Stimulated activated CD4-positive, alpha-beta T cell treated with anti-CD3 and anti-CD28 coated beads, Interleukin-12 subunit alpha, Interleukin-12 subunit beta, amount 100 ng/mL, for 4 hours (primary cell): Measurements from ENCODE around the gene LRIG1.

ENCODE experiments used
- DNase-seq: peaks from one replicate; pipeline ENCODE4 v3.0.0-alpha.2; 2020

LRIG1 gene

GRCh38 chr3:66415867-66416428 is 84.9 kb downstream of the LRIG1 start:
- no peak for DNase-seq

- DNase-seq, result no peak
These were observed 86.0 kb downstream of the LRIG1 start for GRCh38 chr3:66414846-66415245.

GRCh38 chr3:66413151-66413751 is 87.6 kb downstream of the LRIG1 start:
- no peak for DNase-seq

- DNase-seq, result no peak
These were observed 88.6 kb downstream of the LRIG1 start for GRCh38 chr3:66411961-66412887.

- no peak for DNase-seq
These were observed 89.3 kb downstream of the LRIG1 start for GRCh38 chr3:66411474-66411873.

DNA sequence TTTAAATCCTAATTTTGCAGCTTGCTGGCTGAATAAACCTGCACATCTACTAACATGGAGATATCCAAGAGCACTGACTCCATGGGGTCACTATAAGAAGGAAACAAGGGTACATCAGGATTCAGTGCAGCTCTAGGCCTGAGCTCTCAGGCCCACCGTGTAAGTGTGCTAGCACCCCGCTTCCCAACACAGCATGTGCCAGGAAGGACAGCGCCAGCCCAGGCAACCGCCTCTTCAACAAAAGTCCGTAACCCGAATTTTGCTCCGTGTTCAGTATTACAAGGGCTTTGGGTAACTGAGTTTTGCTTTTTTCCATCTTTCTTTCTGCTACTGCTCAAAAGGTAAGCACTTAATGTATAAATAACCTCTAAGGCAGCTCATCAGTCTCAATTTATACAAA is 89.8 kb downstream of the LRIG1 start:
- DNase-seq, result no peak

DNA sequence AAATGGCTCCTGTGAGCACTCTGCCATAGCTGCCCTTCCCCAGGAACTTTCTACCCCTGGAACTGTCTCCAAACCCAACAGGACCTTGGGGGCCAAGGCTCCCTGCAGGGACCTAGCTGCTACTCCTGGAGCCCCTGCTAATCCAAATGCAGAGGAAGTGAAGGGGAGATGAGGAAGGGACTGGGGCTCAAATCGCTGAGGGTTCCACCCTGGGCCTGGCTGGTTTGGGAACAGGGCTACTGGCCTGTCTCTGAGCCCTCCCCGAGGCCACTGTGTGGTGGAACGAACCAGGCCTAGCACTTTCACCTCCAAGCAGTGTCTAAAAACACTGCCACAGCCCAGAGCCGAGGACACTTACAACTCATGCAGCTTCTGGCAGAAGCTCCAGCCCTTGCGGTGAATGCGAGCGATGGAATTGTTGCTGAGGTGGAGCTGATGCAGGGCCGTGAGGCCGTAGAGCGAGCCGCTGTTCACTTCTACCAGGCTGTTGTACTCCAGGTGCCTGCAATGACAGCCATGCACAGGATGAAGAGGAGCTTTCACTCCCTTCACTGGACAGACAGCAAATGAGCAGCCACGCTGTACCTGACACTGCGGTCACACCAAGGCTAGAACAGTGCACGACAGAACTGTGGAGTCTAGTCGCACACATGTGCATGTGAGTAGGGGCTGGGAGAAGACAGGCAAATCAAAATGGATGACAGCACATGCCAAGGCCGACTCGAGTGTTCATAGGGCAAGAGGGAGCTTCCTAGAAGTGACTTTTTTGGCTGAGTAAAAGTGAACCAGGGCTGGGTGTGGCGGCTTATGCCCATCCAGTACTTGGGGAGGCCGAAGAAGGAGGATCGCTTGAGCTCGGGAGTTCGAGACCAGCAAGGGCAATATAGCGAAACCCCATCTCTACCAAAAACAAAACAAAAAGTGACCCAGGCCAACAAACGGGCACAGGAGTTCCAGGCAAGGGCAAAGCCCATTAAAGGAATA is 90.8 kb downstream of the LRIG1 start:
- DNase-seq, result no peak

DNA sequence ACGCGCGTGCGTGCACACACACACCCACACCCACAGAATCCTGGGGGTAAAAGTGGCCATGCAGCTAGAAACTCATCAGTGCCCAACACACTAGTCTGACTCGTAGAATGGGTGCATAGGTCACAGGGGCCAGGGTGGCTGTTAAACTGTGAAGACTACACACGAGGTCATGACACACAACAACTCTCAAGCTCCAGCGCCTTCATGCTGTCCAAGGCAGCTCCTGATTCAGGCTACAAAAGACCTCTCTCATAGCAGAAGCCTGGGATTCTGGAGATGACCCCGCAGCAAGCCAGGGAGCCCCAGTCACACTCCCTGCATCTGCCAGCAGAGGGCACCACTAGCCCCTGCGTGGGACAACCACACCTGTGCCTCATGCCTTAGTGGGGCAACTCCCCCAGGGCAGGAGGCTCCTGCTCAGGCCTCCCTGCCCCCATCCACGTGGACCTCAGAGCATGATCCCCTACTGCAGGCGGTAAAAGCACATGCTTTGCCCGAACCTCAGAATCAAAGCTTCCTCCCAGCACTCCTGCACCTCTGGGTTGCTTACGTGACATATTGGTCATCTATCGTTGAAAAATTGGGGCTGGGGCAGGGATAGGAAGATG is 93.1 kb downstream of the LRIG1 start:
- peak; percentile 75 for DNase-seq

GRCh38 chr3:66406831-66407610 is 93.8 kb downstream of the LRIG1 start:
- no peak for DNase-seq

- DNase-seq, result no peak
These were observed 94.7 kb downstream of the LRIG1 start for GRCh38 chr3:66406163-66406562.

GRCh38 chr3:66405701-66406091 is 95.1 kb downstream of the LRIG1 start:
- no peak for DNase-seq

- DNase-seq, result no peak
These were observed 95.7 kb downstream of the LRIG1 start for GRCh38 chr3:66404903-66405700.

DNA sequence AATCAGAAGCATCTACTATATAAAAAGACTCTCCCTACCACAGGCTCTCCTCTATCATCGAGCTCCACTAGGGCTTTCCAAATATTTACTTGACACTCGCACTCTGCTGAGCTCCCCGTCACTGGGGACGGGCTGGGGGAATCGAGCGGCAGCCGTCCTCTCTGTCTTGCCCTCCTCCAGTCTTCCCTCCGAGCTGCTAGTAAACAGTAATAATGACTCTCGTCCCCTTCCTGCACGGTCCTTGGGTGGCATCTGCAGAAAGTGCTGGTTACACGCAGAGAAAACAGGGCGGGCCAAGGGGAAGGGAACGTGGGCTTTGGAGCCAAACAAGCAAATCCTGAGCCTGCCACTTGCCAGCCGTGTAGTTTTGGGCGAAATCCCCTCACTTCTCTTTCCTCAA is 96.6 kb downstream of the LRIG1 start:
- DNase-seq, result no peak

DNA sequence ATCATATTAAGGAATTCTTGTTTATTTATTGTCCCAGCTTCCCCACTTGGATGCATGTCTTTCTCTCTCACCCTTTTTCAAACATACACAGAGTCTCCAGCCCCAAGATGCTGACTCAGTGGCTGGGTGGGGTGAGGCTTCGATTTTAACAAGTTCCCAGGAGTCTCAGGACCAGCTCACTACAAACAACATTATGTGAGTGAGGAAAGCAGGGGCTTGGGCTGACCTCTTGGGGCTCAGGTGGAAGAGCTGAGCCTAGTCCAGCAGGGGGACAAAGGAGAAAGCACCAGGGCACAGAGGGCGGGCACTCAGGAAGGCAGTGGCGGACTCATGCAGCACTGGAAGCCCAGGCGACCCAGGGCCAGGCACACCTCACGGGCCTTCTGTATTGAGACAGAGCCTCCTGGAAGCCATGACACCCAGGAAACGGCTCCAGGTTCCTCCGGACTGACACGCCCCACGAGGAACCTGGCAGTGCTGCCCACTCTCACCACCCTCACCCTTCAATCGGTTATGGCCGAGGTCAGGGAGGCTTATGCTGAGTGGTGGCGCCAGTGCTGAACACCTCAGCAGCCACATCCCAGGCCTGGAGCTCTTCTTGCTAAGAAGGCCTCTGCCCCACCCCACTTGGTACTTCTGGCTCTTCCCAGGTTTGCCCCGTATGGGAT is 97.4 kb downstream of the LRIG1 start:
- no peak for DNase-seq

- no peak for DNase-seq
These were observed 98.1 kb downstream of the LRIG1 start for GRCh38 chr3:66402596-66403290.

DNA sequence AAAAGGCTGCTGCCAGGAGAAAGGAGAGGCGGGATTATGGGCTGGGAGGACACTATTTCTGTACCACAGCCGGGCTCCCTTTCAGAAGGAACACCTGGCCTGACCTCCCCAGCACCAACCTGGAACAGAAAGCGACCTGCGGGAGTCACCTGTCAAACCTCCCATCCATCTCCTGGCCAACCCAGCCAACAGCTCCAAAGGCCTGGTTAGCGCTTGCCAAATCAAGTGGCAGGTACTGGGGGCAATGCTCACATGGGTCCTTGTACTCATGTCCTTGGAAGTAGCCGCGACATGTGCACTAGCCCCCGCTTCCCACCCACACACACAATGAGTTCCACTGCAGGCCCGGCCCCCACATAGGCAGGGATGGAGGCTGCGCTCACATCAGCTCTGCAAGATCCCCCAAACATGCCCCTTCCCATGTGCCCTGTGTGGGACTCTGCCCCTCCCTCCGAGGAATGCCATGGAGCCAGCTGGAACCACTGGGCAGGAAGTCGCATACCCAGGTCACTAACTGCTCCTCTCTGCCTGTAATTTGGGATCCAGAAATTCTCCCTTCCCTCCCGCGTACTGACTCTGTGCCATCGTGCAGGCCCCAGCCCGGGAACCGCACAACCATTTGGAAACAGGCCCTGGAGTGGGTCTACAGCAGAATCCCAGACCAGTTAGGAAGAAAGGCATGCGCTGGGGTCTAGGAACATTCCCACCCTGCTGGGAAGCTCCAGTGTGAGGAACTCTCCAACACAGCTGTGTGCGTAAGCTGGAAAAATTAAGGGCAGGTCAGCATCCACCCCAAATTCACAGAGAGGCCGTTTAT is 98.9 kb downstream of the LRIG1 start:
- DNase-seq, result no peak

DNA sequence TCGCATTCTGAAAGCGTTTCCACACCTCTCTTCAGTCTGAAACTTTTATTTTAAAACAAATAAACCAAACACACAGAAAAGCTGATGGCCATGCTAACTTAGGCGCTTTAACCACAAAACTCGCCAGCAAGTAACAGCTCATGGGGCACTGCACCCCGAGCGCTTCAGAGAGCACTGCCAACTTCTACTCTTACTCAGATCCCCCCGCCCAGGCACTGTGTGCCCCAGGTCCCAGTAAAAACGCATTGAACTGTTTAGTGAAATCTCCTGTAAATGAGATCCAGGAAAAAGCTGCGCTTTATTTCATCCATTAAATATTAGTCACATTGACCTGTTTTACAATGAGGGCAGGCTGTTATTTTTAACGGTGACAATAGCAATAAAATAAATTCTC is 99.7 kb downstream of the LRIG1 start:
- DNase-seq, result no peak

DNA sequence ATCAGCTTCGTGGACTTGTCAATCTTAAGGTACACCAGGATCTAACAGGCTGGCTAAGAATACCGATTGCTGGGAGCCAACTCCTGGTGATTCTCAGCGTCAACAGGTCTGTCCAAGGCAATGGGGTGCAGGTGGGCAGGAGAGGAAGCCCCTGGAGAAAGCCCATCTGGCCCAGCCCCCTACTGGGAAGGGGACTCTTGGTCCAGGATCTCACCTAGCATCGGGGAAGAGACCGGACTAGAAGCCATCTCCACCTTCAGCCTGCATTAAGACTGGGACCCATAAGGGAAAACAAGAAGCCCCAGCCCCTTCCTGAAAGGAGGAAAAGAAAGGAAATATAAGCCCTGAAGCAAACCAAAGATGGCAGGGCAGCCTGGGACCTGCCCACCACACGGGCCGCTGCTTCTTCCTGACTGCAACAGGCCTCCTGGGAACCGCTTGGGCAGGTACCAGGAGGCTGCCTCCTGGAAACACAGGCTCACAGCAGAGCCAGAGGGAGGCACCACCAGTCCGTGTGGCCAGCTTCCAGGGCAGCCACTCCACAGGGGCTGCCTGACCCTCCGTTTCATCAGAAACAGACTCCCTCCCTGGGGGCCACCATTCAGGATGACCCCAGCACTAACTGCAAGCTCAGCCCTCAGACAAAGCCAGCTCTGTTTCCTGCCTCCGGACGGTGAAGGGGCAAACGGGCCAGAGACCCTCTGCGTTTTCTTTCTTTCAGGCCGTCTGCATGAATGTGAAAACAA is 100.2 kb downstream of the LRIG1 start:
- DNase-seq, result no peak
